Hepatocyte (in vitro differentiated cells): ENCODE data around the gene CYYR1.

Experiments
- EZH2 ChIP-seq: fragments of 200-600 bp; sonication (generic); IDR thresholded peaks from 2 replicates; pipeline ENCODE4 v1.6.1; 2016; ENCODE audit warnings: antibody characterized with exemption, mild to moderate bottlenecking, borderline replicate concordance
- EZH2phosphoT487 ChIP-seq: fragments of 200-600 bp; sonication (generic); IDR thresholded peaks from one replicate; pipeline ENCODE4 v1.6.1; 2018; ENCODE audit warnings: antibody characterized with exemption, mild to moderate bottlenecking, low read depth, moderate library complexity; ENCODE audit not compliant: unreplicated experiment, severe bottlenecking
- TF ChIP-seq, protein P1 (sequence below): fragments of 200-600 bp; sonication (generic); IDR thresholded peaks from 2 replicates; pipeline ENCODE4 v1.5.1; 2016; ENCODE audit warnings: antibody characterized with exemption, mild to moderate bottlenecking; ENCODE audit not compliant: poor library complexity

DNA sequence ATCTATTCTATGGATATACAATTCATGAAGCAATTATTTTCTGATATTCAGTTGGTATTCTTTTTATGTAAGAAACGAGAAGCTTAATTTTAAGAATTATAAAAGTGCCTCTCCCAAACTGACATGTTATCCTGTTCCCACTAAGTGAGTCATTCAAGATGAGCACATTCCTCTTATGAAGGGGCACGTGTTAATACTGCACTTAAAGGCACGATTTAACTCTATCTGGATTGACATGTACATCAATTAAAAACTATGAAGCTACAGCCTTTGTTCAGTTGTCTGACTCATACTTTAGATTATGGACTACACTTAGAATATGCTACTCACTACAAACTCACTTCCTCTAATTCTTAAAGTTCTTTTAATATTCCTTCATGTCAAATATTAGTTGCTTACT is 111.6 kb downstream of the CYYR1 start:
- TF ChIP-seq, protein P1, sequence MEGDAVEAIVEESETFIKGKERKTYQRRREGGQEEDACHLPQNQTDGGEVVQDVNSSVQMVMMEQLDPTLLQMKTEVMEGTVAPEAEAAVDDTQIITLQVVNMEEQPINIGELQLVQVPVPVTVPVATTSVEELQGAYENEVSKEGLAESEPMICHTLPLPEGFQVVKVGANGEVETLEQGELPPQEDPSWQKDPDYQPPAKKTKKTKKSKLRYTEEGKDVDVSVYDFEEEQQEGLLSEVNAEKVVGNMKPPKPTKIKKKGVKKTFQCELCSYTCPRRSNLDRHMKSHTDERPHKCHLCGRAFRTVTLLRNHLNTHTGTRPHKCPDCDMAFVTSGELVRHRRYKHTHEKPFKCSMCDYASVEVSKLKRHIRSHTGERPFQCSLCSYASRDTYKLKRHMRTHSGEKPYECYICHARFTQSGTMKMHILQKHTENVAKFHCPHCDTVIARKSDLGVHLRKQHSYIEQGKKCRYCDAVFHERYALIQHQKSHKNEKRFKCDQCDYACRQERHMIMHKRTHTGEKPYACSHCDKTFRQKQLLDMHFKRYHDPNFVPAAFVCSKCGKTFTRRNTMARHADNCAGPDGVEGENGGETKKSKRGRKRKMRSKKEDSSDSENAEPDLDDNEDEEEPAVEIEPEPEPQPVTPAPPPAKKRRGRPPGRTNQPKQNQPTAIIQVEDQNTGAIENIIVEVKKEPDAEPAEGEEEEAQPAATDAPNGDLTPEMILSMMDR = no peak
- no peak for TF ChIP-seq EZH2
- no peak for TF ChIP-seq EZH2phosphoT487
